ENCODE results near the gene SLC24A1. TPM values are rescaled to one million over a fixed set of nuclear protein-coding genes. Genes with fewer than 3 reads are reported as not detected.

Gene SLC24A1
- total RNA-seq, 2 experiments from 2014 or later: 3.7 to 4.5 TPM

GRCh38 chr15:65639509-65639908, 17.8 kb downstream of the SLC24A1 start:
- H3K4me3 Mint-ChIP-seq: no peak overlapping the region

GRCh38 chr15:65641768-65642475, 20.2 kb downstream of the SLC24A1 start:
- ATAC-seq: no peak
- Mint-ChIP-seq H3K9me3 (ENCODE audit: insufficient read depth) (no peaks in the 10 kb centered on the region), H3K4me3 (no peak overlapping the region), H3K27me3 (ENCODE audit: low read depth) (no peaks in the 10 kb centered on the region), H3K4me1 (ENCODE audit: low read depth) (peaks cover 10% of the 10 kb centered on the region), H3K27ac (no peak overlapping the region), H3K36me3 (ENCODE audit: low read depth) (no peaks in the 10 kb centered on the region)
- ChIA-PET POLR2A (interaction anchor here (1.4 kb wide), 1 partner anchor 228 kb away, joined by 5 read pairs; the partner anchor contains the start of gene RAB11A), CTCF (interaction anchor here (0.9 to 1.1 kb wide), 3 partner anchors 216 to 275 kb away, joined by 3 to 4 read pairs (median 3); no protein-coding TSS in a partner anchor)
- DNase-seq: no peak

More at GRCh38 chr15:65639509-65639908, 17.8 kb downstream of the SLC24A1 start:
- H3K27ac Mint-ChIP-seq: no peak overlapping the region
- H3K4me1 Mint-ChIP-seq (ENCODE audit: low read depth): peaks cover 10% of the 10 kb centered on the region
- DNase-seq (no peak), ATAC-seq (no peak)
- no peaks in the 10 kb centered on the region for H3K9me3 Mint-ChIP-seq (ENCODE audit: insufficient read depth)
- no peaks in the 10 kb centered on the region for H3K27me3 Mint-ChIP-seq (ENCODE audit: low read depth)
- ChIA-PET CTCF (interaction anchor here (0.6 to 4.3 kb wide), 16 partner anchors 10 to 226 kb away, joined by 3 to 35 read pairs (median 7); partner anchors contain the start of gene DPP8), POLR2A (no interaction called here)
- H3K36me3 Mint-ChIP-seq (ENCODE audit: low read depth): no peaks in the 10 kb centered on the region

- ChIA-PET POLR2A (interaction anchor here (1.4 kb wide), 1 partner anchor 227 kb away, joined by 5 read pairs; the partner anchor contains the start of gene RAB11A), CTCF (interaction anchor here (0.9 to 1.3 kb wide), 3 partner anchors 214 to 275 kb away, joined by 3 to 4 read pairs (median 3); no protein-coding TSS in a partner anchor)
- no peaks in the 10 kb centered on the region for H3K9me3 Mint-ChIP-seq (ENCODE audit: insufficient read depth)
- H3K27ac Mint-ChIP-seq: no peak overlapping the region
- ATAC-seq: no peak
- DNase-seq: no peak
- peaks cover 2% of the 10 kb centered on the region for H3K36me3 Mint-ChIP-seq (ENCODE audit: low read depth)
- no peak overlapping the region for H3K4me3 Mint-ChIP-seq
- H3K4me1 Mint-ChIP-seq (ENCODE audit: low read depth): peaks cover 10% of the 10 kb centered on the region
- no peaks in the 10 kb centered on the region for H3K27me3 Mint-ChIP-seq (ENCODE audit: low read depth)
Observed at GRCh38 chr15:65642594-65642993, 20.9 kb downstream of the SLC24A1 start.

GRCh38 chr15:65644282-65644681, 22.5 kb downstream of the SLC24A1 start:
- DNase-seq: no peak
- no peak overlapping the region for H3K4me3 Mint-ChIP-seq
- H3K27ac Mint-ChIP-seq: no peak overlapping the region
- H3K36me3 Mint-ChIP-seq (ENCODE audit: low read depth): peaks cover 3% of the 10 kb centered on the region
- no peaks in the 10 kb centered on the region for H3K4me1 Mint-ChIP-seq (ENCODE audit: low read depth)
- ChIA-PET POLR2A (no interaction called here), CTCF (no interaction called here)
- no peak for ATAC-seq
- no peaks in the 10 kb centered on the region for H3K9me3 Mint-ChIP-seq (ENCODE audit: insufficient read depth)
- H3K27me3 Mint-ChIP-seq (ENCODE audit: low read depth): no peaks in the 10 kb centered on the region

GRCh38 chr15:65645392-65645791, 23.7 kb downstream of the SLC24A1 start:
- H3K27ac Mint-ChIP-seq: no peak overlapping the region
- ChIA-PET CTCF (interaction anchor here (0.9 to 1.0 kb wide), 2 partner anchors 34 to 258 kb away, joined by 3 read pairs; partner anchors contain the start of gene INTS14), POLR2A (no interaction called here)
- H3K27me3 Mint-ChIP-seq (ENCODE audit: low read depth): no peaks in the 10 kb centered on the region
- peaks cover 3% of the 10 kb centered on the region for H3K36me3 Mint-ChIP-seq (ENCODE audit: low read depth)
- ATAC-seq (no peak), DNase-seq (no peak)
- H3K9me3 Mint-ChIP-seq (ENCODE audit: insufficient read depth): no peaks in the 10 kb centered on the region
- H3K4me3 Mint-ChIP-seq: no peak overlapping the region
- peaks cover 4% of the 10 kb centered on the region for H3K4me1 Mint-ChIP-seq (ENCODE audit: low read depth)

GRCh38 chr15:65646486-65646885, 24.7 kb downstream of the SLC24A1 start:
- H3K27ac Mint-ChIP-seq: no peak overlapping the region
- no peaks in the 10 kb centered on the region for H3K27me3 Mint-ChIP-seq (ENCODE audit: low read depth)

GRCh38 chr15:65650312-65651041, 28.7 kb downstream of the SLC24A1 start:
- Mint-ChIP-seq H3K27ac (no peak overlapping the region), H3K27me3 (ENCODE audit: low read depth) (no peaks in the 10 kb centered on the region), H3K4me3 (no peak overlapping the region), H3K36me3 (ENCODE audit: low read depth) (peaks cover 34% of the 10 kb centered on the region), H3K4me1 (ENCODE audit: low read depth) (peaks cover 5% of the 10 kb centered on the region), H3K9me3 (ENCODE audit: insufficient read depth) (no peaks in the 10 kb centered on the region)
- CTCF ChIA-PET: interaction anchor here (1.4 to 2.9 kb wide), 3 partner anchors 12 to 183 kb away, joined by 4 to 12 read pairs (median 5); no protein-coding TSS in a partner anchor
- no peak for DNase-seq
- POLR2A ChIA-PET: interaction anchor here (0.6 kb wide), 1 partner anchor 19 kb away, joined by 3 read pairs; no protein-coding TSS in a partner anchor
- no peak for ATAC-seq

More at GRCh38 chr15:65646486-65646885, 24.7 kb downstream of the SLC24A1 start:
- no peaks in the 10 kb centered on the region for H3K9me3 Mint-ChIP-seq (ENCODE audit: insufficient read depth)
- ChIA-PET CTCF (interaction anchor here (1.1 to 1.3 kb wide), 2 partner anchors 8 to 10 kb away, joined by 4 to 5 read pairs; no protein-coding TSS in a partner anchor), POLR2A (no interaction called here)
- DNase-seq: no peak
- H3K4me3 Mint-ChIP-seq: no peak overlapping the region
- H3K36me3 Mint-ChIP-seq (ENCODE audit: low read depth): peaks cover 3% of the 10 kb centered on the region
- ATAC-seq: no peak
- H3K4me1 Mint-ChIP-seq (ENCODE audit: low read depth): peaks cover 5% of the 10 kb centered on the region

GRCh38 chr15:65651042-65651322, 29.2 kb downstream of the SLC24A1 start:
- peaks cover 5% of the 10 kb centered on the region for H3K4me1 Mint-ChIP-seq (ENCODE audit: low read depth)
- ATAC-seq (no peak), DNase-seq (no peak)
- H3K9me3 Mint-ChIP-seq (ENCODE audit: insufficient read depth): no peaks in the 10 kb centered on the region
- H3K4me3 Mint-ChIP-seq: no peak overlapping the region
- H3K36me3 Mint-ChIP-seq (ENCODE audit: low read depth): peaks cover 35% of the 10 kb centered on the region
- ChIA-PET CTCF (interaction anchor here (2.9 kb wide), 1 partner anchor 12 kb away, joined by 12 read pairs; no protein-coding TSS in a partner anchor), POLR2A (interaction anchor here (0.6 kb wide), 1 partner anchor 20 kb away, joined by 3 read pairs; no protein-coding TSS in a partner anchor)
- H3K27me3 Mint-ChIP-seq (ENCODE audit: low read depth): no peaks in the 10 kb centered on the region
- H3K27ac Mint-ChIP-seq: no peak overlapping the region

GRCh38 chr15:65651831-65652749, 30.4 kb downstream of the SLC24A1 start:
- Mint-ChIP-seq H3K36me3 (ENCODE audit: low read depth) (peaks cover 38% of the 10 kb centered on the region), H3K4me1 (ENCODE audit: low read depth) (peaks cover 5% of the 10 kb centered on the region), H3K4me3 (no peak overlapping the region), H3K27me3 (ENCODE audit: low read depth) (no peaks in the 10 kb centered on the region), H3K9me3 (ENCODE audit: insufficient read depth) (no peaks in the 10 kb centered on the region), H3K27ac (no peak overlapping the region)
- ChIA-PET CTCF (interaction anchor here (1.4 to 2.9 kb wide), 2 partner anchors 13 to 330 kb away, joined by 3 to 12 read pairs; no protein-coding TSS in a partner anchor), POLR2A (no interaction called here)
- DNase-seq: no peak
- no peak for ATAC-seq

- POLR2A ChIA-PET: no interaction called here
Observed at GRCh38 chr15:65653341-65653740, 31.6 kb downstream of the SLC24A1 start.

More at GRCh38 chr15:65653341-65653740, 31.6 kb downstream of the SLC24A1 start:
- Mint-ChIP-seq H3K36me3 (ENCODE audit: low read depth) (peaks cover 35% of the 10 kb centered on the region), H3K4me1 (ENCODE audit: low read depth) (peaks cover 5% of the 10 kb centered on the region), H3K27ac (no peak overlapping the region), H3K9me3 (ENCODE audit: insufficient read depth) (no peaks in the 10 kb centered on the region), H3K27me3 (ENCODE audit: low read depth) (no peaks in the 10 kb centered on the region), H3K4me3 (no peak overlapping the region)
- ATAC-seq (no peak), DNase-seq (no peak)
- CTCF ChIA-PET: interaction anchor here (0.6 to 2.9 kb wide), 4 partner anchors 14 to 329 kb away, joined by 3 to 12 read pairs (median 3); no protein-coding TSS in a partner anchor

All from activated CD8-positive, alpha-beta T cell treated with anti-CD3 and anti-CD28 coated beads, Interleukin-2, amount 10 ng/mL, durations not matched to agents 7 days and 5 days (primary cell).